Activated T-cell treated with anti-CD3 and anti-CD28 coated beads, Interleukin-2, amount 50 U/mL, for 24 hours (primary cell): Measurements from ENCODE around the gene SDCBP2.
A peak's percentile ranks its signal among the peaks of the same experiment; 100 is the strongest.

Experiments
- DNase-seq: peaks from one replicate; pipeline ENCODE4 v3.0.0-alpha.2; 2020
- H3K27ac Mint-ChIP-seq: 2 replicates; pipeline ENCODE4 v1.8.0; 2020; ENCODE audit warnings: mild to moderate bottlenecking, mixed read lengths
- H3K27me3 Mint-ChIP-seq: 2 replicates; pipeline ENCODE4 v1.8.0; 2020; ENCODE audit warnings: mixed read lengths
- H3K36me3 Mint-ChIP-seq: 2 replicates; pipeline ENCODE4 v1.8.0; 2020; ENCODE audit warnings: low read depth, mixed read lengths
- H3K4me1 Mint-ChIP-seq: 2 replicates; pipeline ENCODE4 v1.8.0; 2020; ENCODE audit warnings: low read depth, mixed read lengths
- H3K4me3 Mint-ChIP-seq: 2 replicates; pipeline ENCODE4 v1.8.0; 2020; ENCODE audit warnings: mild to moderate bottlenecking, moderate library complexity, mixed read lengths
- H3K9me3 Mint-ChIP-seq: 2 replicates; pipeline ENCODE4 v1.8.0; 2020; ENCODE audit warnings: mixed read lengths

The SDCBP2 gene

DNA sequence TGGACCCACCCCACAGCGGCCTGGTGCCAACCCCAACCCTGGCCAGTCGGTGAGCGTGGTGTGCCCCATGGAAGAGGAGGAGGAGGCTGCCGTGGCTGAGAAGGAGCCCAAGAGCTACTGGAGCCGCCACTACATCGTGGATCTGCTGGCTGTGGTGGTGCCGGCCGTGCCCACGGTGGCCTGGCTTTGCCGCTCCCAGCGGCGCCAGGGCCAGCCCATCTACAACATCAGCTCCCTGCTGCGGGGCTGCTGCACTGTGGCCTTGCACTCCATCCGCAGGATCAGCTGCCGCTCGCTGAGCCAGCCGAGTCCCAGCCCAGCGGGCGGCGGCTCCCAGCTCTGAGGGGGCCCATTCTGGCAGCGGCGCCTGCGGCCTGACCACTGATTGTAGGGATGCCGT lies 23.2 kb downstream of the SDCBP2 start:
- peaks cover 7% of the 10 kb centered on the region for H3K4me1 Mint-ChIP-seq
- H3K27ac Mint-ChIP-seq, result peak overlapping the region; percentile 63
- no peaks in the 10 kb centered on the region for H3K27me3 Mint-ChIP-seq
- no peaks in the 10 kb centered on the region for H3K9me3 Mint-ChIP-seq
- DNase-seq, result no peak
- peaks cover 19% of the 10 kb centered on the region for H3K36me3 Mint-ChIP-seq
- no peak overlapping the region for H3K4me3 Mint-ChIP-seq

DNA sequence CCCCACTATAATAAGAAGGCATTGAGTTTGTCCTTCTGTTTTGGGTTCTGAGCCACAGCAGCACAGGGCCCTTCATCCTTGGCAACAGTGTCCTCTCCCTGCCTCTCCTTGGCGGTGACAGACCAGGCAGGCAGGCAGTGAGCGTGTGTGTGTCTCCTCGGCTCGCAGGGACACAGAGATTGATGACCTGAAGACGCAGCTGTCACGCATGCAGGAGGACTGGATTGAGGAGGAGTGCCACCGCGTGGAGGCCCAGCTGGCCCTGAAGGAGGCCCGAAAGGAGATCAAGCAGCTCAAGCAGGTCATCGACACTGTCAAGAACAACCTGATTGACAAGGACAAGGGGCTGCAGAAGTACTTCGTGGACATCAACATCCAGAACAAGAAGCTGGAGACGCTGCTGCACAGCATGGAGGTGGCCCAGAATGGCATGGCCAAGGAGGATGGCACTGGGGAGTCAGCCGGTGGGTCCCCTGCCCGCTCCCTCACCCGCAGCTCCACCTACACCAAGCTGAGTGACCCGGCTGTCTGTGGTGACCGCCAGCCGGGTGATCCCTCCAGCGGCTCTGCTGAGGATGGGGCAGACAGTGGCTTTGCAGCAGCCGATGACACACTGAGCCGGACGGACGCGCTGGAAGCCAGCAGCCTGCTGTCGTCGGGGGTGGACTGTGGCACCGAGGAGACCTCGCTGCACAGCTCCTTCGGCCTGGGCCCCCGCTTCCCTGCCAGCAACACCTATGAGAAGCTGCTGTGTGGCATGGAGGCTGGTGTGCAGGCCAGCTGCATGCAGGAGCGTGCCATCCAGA lies 24.0 kb downstream of the SDCBP2 start:
- H3K27ac Mint-ChIP-seq, result peak overlapping the region; percentile 16
- H3K36me3 Mint-ChIP-seq, result peaks cover 19% of the 10 kb centered on the region

DNA sequence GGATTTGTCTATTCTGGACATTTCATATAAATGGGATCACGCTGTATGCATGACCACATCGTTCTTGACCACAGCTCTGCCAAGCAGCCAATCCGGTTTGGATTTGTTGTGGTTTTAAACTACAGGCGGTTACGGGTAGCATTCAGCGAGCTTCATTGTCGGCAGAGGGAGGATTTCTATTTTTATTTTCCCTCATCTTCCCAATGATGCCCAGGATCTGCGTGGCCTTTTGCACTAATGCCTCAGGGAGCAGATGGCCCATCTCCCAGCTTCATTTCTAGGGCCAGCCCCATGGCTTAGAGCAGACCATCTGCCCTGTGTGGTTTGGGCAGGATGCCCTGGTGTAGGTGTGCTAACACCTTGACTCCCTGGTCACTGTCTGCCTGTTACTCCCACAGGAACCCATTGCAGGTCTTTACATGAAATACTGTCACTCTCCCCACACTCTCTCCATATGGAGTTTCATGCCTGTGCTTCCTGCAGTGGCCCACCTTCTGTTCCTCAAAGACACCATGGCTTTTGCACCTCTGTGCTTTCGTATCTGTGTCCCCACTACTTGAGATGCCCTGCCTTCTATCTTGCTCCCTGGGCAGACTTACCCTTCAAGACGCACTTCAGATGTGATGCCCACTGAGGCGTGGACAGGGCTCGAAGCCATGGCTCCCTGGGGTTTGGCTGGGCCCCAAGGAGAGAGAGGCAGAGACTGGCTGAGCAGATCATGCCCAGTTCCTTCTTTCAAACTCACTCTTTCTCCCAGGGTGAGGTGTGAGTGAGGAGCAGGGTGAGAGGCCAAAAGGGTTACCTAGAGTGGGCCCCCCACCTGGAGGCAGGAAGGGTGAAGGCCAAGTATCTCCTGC lies 26.0 kb downstream of the SDCBP2 start:
- H3K9me3 Mint-ChIP-seq, result no peaks in the 10 kb centered on the region
- no peak overlapping the region for H3K4me3 Mint-ChIP-seq
- DNase-seq, result no peak
- H3K4me1 Mint-ChIP-seq, result peaks cover 20% of the 10 kb centered on the region
- peaks cover 19% of the 10 kb centered on the region for H3K36me3 Mint-ChIP-seq
- no peaks in the 10 kb centered on the region for H3K27me3 Mint-ChIP-seq
- no peak overlapping the region for H3K27ac Mint-ChIP-seq

More for the DNA sequence above, 24.0 kb downstream of the SDCBP2 start:
- Mint-ChIP-seq H3K4me3 (no peak overlapping the region), H3K27me3 (no peaks in the 10 kb centered on the region), H3K9me3 (no peaks in the 10 kb centered on the region), H3K4me1 (peaks cover 15% of the 10 kb centered on the region)
- DNase-seq, result no peak

DNA sequence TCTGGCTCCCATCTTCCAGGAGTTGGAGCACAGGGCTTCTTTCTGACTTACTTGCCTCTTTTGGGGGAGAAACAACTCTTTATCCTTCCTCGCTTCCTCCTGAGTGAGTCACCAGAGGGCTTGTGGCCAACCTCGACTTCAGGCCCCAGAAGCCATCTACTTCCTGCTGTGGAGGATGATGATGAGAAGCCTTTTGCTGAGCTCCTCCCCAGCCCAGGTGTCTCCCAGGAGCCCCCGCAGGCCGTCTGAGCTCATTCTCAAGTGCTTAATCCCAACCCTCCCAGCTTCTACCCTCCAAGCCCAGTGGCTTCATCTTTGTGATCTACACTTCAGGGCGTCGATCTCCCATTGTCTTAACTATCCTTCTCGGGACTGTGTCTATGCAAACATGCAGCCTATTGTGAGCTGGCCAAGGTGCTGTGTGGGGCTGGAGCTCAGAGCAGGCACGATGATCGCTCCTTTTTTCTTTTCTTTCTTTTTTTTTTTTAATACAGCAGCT lies 27.9 kb downstream of the SDCBP2 start:
- no peaks in the 10 kb centered on the region for H3K9me3 Mint-ChIP-seq
- peak overlapping the region; percentile 92 for H3K27ac Mint-ChIP-seq
- H3K36me3 Mint-ChIP-seq, result peaks cover 14% of the 10 kb centered on the region
- peak overlapping the region; percentile 53 for H3K4me3 Mint-ChIP-seq
- peaks cover 20% of the 10 kb centered on the region for H3K4me1 Mint-ChIP-seq
- H3K27me3 Mint-ChIP-seq, result no peaks in the 10 kb centered on the region
- peak; percentile 63 for DNase-seq

DNA sequence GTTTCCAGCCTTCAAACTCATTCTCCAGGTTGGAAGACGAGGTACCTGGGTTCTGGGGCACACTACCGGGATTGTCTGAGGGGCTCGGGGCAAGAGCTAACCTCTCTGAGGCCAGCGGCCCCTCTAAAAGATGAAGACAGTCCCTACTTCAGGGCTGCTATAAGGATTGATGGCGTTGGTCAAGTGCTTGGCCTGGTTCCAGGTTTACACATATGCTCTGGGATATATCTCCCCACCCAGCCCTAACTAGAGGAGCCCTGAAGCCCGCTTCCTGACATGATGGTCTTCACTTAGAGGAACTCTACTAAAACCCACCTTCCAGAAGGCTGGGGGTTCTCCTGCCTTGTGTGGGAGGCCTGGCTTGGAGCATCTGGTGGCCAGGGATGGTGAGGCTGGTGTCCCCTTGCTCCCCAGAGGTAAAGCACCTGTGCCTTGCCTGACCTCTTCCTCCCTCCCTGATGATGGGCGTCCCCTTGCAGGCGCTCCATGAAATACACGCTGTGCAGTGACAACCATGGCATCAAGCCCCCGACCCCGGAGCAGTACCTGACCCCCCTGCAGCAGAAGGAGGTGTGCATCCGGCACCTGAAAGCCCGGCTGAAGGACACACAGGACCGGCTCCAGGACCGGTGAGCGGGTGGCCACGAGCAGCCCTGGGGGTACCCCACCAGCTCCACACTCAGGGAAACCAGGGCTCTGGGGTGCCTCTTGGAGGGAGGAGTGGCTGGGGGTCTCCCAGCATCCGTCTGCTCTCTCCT lies 28.7 kb downstream of the SDCBP2 start:
- no peaks in the 10 kb centered on the region for H3K9me3 Mint-ChIP-seq
- H3K27ac Mint-ChIP-seq, result peak overlapping the region; percentile 92
- no peak overlapping the region for H3K4me3 Mint-ChIP-seq
- DNase-seq, result no peak
- H3K4me1 Mint-ChIP-seq, result peaks cover 20% of the 10 kb centered on the region
- H3K36me3 Mint-ChIP-seq, result peaks cover 12% of the 10 kb centered on the region
- no peaks in the 10 kb centered on the region for H3K27me3 Mint-ChIP-seq

DNA sequence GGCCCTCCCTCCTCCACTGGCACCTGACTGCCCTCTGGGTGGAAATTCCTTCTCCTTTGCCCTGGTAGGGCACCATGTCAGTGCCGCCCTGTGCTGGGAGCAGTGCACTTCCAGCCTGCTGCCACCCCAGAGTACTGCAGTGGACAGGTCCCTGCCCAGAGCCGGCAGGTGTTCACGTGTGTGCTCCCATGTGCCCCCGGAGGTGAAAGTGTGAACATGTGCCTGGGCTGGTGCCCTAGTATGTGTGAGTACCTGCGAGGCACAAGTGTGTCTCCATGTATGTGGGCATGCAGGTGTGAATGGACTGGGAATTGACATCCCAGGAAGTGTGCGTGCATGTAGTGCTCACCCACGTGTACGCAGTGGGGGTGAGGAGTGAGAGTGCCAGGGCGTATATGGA lies 29.4 kb downstream of the SDCBP2 start:
- Mint-ChIP-seq H3K36me3 (peaks cover 5% of the 10 kb centered on the region), H3K4me3 (no peak overlapping the region), H3K9me3 (no peaks in the 10 kb centered on the region), H3K27me3 (no peaks in the 10 kb centered on the region), H3K27ac (peak overlapping the region; percentile 41), H3K4me1 (peaks cover 20% of the 10 kb centered on the region)
- peak; percentile 66 for DNase-seq

DNA sequence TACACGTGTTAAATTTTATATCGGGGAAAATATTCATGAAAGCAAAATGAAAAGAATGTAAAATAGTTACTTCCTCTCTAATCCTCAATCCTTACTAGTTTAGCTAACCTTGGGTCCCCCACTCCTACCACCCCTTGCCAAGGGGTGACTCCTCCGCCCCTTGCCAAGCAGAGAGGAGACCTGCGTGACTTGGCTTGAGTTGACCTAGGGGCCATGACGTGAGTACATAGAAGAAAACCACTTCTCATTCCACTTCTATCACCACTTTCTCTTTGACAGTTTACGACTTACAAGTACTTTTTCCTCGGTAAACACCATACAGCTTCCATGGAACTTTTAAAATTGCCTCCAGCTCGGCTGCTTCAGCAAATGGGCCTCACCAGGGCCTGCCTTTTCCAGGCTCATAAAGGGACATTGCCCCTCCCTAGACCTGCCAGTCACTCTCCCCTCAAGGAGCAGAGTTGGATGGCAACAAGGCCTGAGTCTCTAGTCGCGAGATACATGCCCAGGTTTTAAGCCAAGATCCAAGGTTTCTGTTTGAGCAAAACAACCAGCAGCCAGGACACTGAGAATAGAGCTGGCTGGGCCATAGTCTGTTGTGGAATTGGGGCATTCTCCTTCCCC lies 29.9 kb downstream of the SDCBP2 start:
- Mint-ChIP-seq H3K27ac (no peak overlapping the region), H3K9me3 (no peaks in the 10 kb centered on the region), H3K4me3 (no peak overlapping the region), H3K27me3 (no peaks in the 10 kb centered on the region), H3K4me1 (peaks cover 20% of the 10 kb centered on the region), H3K36me3 (peaks cover 5% of the 10 kb centered on the region)
- no peak for DNase-seq

DNA sequence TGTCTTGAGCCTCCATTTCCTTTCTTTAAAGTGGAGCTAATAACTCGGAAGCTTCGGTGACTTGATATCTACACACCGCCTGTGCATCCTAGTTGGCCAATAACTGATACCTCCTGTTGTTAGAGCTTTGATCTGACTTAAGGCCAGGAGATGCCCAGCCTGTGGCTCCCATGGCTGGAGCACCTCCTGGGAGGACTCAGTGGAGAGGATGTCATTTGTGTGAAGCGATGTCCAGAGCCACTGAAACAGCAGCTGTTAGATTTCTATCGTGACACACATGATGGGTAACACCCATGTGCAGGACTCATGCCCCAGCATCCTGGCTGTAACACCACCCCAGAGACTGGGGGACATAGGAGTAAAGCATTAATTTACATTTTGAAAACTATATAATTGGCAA lies 30.8 kb downstream of the SDCBP2 start:
- Mint-ChIP-seq H3K27me3 (no peaks in the 10 kb centered on the region), H3K4me1 (peaks cover 25% of the 10 kb centered on the region), H3K27ac (no peak overlapping the region), H3K4me3 (no peak overlapping the region), H3K9me3 (no peaks in the 10 kb centered on the region), H3K36me3 (peaks cover 5% of the 10 kb centered on the region)
- no peak for DNase-seq

DNA sequence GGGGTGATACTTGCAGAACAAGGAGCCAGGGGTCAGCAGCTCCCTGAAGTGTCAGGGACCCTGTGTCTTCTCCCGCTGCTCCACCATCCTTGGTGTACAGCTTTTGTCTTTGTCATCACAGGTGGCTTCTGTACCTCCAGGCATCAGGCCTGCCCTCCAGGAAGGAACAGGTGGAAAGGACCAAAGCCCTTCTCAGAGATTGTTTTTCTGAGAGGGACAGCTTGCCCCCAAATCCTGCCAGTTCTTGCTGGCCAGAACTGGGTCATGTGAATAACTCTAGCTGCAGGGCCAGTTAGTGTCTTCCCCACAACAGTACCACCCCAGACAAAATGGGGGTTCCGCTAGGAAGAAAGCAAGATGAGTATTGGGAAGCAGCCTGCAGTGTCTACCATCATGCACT lies 31.5 kb downstream of the SDCBP2 start:
- no peaks in the 10 kb centered on the region for H3K27me3 Mint-ChIP-seq
- no peaks in the 10 kb centered on the region for H3K9me3 Mint-ChIP-seq
- H3K27ac Mint-ChIP-seq, result no peak overlapping the region
- peaks cover 31% of the 10 kb centered on the region for H3K4me1 Mint-ChIP-seq
- DNase-seq, result no peak
- peaks cover 5% of the 10 kb centered on the region for H3K36me3 Mint-ChIP-seq
- H3K4me3 Mint-ChIP-seq, result no peak overlapping the region

DNA sequence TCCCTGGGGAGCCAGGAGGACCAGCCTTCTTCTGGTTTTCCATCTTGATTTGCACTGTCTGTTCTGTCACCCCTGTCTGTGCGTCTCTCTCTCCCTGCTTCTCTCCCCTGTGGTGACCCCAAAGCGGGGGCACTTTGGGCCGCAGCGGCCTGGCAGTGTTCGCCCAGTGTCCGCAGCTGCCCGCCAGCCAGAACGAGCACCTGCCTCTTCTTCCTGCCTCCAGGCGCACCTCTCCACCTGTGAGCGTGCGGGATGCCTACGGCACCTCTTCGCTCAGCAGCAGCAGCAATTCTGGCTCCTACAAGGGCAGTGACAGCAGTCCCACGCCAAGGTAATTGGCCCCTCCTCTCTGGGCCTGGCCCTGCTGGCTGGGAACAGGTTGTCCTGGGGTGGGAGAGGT lies 32.0 kb downstream of the SDCBP2 start:
- H3K27me3 Mint-ChIP-seq, result no peaks in the 10 kb centered on the region
- no peaks in the 10 kb centered on the region for H3K9me3 Mint-ChIP-seq
- H3K4me1 Mint-ChIP-seq, result peaks cover 35% of the 10 kb centered on the region
- peaks cover 5% of the 10 kb centered on the region for H3K36me3 Mint-ChIP-seq
- H3K4me3 Mint-ChIP-seq, result no peak overlapping the region
- no peak for DNase-seq
- H3K27ac Mint-ChIP-seq, result no peak overlapping the region

DNA sequence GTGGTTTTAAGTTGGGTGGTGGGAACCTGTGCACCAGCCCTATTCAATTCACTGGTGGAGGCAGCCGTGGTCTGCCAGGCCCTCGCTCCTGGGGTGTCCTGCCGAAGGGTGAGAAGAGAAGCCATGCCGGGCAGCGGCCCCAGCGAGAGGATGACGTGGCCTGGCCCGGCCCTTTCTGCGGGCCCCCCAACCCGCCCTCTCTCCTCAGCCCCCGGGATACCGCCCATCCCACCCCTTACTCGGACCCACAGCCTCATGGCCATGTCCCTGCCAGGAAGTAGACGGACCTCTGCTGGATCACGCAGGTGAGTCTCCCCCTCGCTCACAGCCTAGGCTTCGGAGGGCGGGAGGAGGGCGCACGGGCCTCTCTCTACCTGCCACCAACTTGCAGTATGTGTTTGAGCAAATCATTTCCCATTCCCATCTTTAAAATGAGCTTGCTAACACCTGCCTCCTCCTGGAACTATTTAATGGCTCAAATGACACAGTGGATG lies 32.8 kb downstream of the SDCBP2 start:
- H3K27me3 Mint-ChIP-seq, result no peaks in the 10 kb centered on the region
- peaks cover 40% of the 10 kb centered on the region for H3K4me1 Mint-ChIP-seq
- no peak for DNase-seq
- H3K36me3 Mint-ChIP-seq, result peaks cover 5% of the 10 kb centered on the region
- H3K9me3 Mint-ChIP-seq, result no peaks in the 10 kb centered on the region
- no peak overlapping the region for H3K4me3 Mint-ChIP-seq
- no peak overlapping the region for H3K27ac Mint-ChIP-seq

DNA sequence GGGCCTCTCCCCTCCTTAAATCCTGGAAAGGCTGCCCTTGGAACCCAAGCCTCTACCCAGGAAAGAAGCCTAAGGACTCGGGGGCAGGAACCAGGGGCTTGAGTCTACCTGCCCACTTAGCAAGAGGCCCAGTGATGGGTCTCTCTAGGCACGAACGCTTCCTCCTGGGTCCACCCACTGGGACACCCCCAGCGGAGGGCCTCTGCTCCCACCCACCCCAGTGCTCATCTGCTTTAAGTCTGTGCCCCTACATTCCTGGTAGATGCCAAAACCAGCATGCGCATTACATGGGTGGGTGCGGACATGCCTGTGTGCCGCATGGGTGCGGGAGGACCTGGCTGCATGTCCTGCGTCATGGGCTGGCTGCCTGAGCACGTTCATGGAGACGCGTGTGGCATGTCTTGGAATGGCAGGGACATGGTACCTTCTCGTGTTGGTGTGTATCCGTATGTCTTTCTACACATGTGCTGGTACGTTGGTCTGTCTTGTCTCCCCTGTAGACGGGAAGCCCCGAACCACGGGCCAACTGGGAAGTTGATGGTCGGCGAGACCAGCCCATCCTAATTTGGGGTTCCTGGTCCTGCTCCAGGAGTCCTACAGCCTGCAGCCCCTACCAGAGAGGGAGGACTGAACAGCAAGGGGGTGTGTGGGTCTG lies 33.5 kb downstream of the SDCBP2 start:
- no peak for DNase-seq
- no peaks in the 10 kb centered on the region for H3K27me3 Mint-ChIP-seq
- H3K4me1 Mint-ChIP-seq, result peaks cover 36% of the 10 kb centered on the region
- H3K36me3 Mint-ChIP-seq, result peaks cover 1% of the 10 kb centered on the region
- no peaks in the 10 kb centered on the region for H3K9me3 Mint-ChIP-seq
- H3K4me3 Mint-ChIP-seq, result no peak overlapping the region
- H3K27ac Mint-ChIP-seq, result no peak overlapping the region

DNA sequence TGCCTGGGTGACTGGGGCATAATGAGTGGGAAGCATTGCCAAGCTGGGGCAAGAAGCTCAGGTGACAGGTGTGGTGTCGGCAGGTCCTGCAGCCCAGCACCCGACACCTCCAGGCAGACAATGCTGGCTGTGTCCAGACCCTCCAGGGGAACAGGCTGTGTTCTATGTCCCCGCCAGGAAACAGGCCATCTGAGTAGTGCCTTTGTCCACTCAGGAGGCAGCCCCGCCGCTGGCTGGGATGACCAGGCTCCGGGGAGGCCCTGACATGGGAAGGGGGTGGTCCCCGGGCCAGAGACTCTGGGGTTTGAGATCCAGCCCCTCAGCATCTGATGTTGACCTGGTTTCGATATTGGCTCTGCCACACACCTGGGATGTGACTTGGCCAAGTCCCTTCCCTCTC lies 34.4 kb downstream of the SDCBP2 start:
- Mint-ChIP-seq H3K27me3 (no peaks in the 10 kb centered on the region), H3K4me3 (no peak overlapping the region), H3K27ac (no peak overlapping the region), H3K36me3 (peaks cover 1% of the 10 kb centered on the region), H3K9me3 (no peaks in the 10 kb centered on the region), H3K4me1 (peaks cover 31% of the 10 kb centered on the region)
- DNase-seq, result no peak
